IPS-15b (cell line): ENCODE data around the gene B3GAT1.

Experiments
- H3K27me3 ChIP-seq: one replicate; pipeline ENCODE4 v1.6.1; 2013; ENCODE audit warnings: low read length; ENCODE audit not compliant: control insufficient read depth, insufficient read depth
- H3K36me3 ChIP-seq: one replicate; pipeline ENCODE4 v1.6.1; 2013; ENCODE audit warnings: low read length; ENCODE audit not compliant: control insufficient read depth, insufficient read depth
- H3K4me1 ChIP-seq: one replicate; pipeline ENCODE4 v1.6.1; 2013; ENCODE audit warnings: mild to moderate bottlenecking, low read length; ENCODE audit not compliant: control insufficient read depth, insufficient read depth
- H3K4me3 ChIP-seq: one replicate; pipeline ENCODE4 v1.5.1; 2013; ENCODE audit warnings: low read depth, low read length
- H3K9ac ChIP-seq: one replicate; pipeline ENCODE4 v1.6.1; 2013; ENCODE audit warnings: low read depth, mild to moderate bottlenecking, low read length
- H3K9me3 ChIP-seq: one replicate; pipeline ENCODE4 v1.6.1; 2013; ENCODE audit warnings: mild to moderate bottlenecking, low read length; ENCODE audit not compliant: control insufficient read depth, insufficient read depth

Gene B3GAT1

DNA sequence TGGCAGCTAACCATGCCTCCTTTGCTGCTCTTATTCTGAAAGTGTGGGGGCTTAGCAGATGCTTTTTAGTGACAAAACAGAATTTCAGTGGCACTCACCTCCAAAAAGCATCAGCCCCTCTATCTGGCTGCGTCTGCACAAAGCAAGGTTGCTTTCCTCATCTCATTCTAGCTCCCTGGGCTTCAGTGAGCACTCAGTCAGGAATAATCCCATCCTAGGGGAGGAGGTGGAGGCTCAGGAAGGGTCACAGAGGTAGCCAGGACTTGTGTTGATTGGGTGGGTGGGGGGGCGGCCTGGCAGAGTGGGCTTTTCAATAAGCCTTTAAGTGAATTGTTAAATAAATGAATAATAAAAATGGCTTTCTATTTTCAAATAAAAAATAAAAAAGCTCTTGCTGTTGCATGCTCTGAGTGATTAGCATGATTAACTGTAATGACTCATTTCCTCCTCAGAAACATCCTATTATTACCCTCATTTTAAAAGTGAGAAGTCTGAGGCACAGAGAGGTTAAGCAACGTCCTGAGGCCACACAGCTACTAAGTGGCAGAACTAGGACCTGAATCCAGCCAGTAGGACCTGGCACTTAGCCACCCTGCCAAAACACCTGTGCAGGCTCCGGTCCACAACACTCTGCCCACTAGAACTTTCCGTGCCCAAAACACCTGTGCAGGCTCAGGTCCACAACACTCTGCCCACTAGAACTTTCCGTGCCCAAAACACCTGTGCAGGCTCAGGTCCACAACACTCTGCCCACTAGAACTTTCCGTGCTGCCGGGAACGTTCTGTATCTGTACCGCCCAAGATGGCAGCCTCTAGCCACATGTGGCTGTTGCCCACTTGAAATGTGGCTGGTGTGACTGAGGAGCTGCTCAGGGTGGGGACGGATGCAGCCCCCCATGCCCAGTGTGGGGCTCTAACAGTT, 5.5 kb downstream of the B3GAT1 start:
- Histone ChIP-seq H3K9me3 (no peaks in the 10 kb centered on the region), H3K4me1 (peaks cover 3% of the 10 kb centered on the region), H3K27me3 (peaks cover 11% of the 10 kb centered on the region), H3K36me3 (no peaks in the 10 kb centered on the region), H3K4me3 (no peak overlapping the region), H3K9ac (no peak overlapping the region)

DNA sequence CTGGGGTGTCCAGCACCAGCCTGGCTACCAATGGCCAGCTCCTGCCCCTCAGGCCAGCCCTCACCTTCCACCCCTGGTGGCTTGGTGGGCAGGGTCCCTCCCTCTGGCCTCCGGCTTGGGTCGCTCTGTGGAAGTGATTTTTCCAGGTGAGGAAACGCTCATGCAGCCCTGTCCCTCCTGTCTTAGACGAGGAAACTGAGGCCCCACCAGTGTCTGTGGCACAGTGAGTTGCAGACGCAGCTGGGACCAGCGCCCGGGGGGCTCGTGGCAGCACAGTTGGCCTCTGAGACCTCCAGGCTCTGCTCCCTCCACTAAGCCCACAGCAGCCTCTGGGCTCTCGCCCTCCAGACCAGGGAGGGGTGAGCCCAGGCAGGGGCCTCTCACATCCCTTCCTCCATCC, 6.2 kb downstream of the B3GAT1 start:
- Histone ChIP-seq H3K36me3 (no peaks in the 10 kb centered on the region), H3K4me1 (peaks cover 1% of the 10 kb centered on the region), H3K9me3 (no peaks in the 10 kb centered on the region)

DNA sequence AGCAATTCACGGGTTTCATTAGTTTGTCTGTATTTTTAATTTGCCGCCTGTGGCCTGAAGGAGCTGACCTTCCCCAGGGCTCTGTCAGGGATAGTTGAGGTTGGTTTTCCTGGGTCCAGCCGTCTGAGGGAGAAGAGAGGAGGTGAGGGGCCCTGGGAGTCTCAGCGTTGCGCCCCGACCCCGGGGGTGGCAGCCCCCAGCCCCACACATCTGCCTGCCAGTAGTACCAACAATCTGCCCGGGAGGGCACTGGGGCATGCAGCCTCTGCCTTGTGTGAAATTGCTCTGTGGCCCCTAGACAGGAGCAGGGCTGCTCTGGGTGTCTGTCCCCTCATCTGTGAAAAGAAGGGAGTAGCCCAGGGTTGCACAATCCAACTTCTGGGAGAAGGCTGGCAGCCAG, 6.6 kb downstream of the B3GAT1 start:
- Histone ChIP-seq H3K9ac (no peak overlapping the region), H3K4me3 (no peak overlapping the region), H3K36me3 (no peaks in the 10 kb centered on the region), H3K9me3 (no peaks in the 10 kb centered on the region), H3K4me1 (no peaks in the 10 kb centered on the region), H3K27me3 (peaks cover 4% of the 10 kb centered on the region)

More for the DNA sequence above, 6.2 kb downstream of the B3GAT1 start:
- Histone ChIP-seq H3K4me3 (no peak overlapping the region), H3K27me3 (peaks cover 8% of the 10 kb centered on the region), H3K9ac (no peak overlapping the region)

- Histone ChIP-seq H3K27me3 (no peaks in the 10 kb centered on the region), H3K9me3 (no peaks in the 10 kb centered on the region), H3K4me1 (no peaks in the 10 kb centered on the region), H3K9ac (no peak overlapping the region), H3K36me3 (no peaks in the 10 kb centered on the region), H3K4me3 (no peak overlapping the region)
Observed at GRCh38 chr11:134404575-134405341, 7.3 kb downstream of the B3GAT1 start.

DNA sequence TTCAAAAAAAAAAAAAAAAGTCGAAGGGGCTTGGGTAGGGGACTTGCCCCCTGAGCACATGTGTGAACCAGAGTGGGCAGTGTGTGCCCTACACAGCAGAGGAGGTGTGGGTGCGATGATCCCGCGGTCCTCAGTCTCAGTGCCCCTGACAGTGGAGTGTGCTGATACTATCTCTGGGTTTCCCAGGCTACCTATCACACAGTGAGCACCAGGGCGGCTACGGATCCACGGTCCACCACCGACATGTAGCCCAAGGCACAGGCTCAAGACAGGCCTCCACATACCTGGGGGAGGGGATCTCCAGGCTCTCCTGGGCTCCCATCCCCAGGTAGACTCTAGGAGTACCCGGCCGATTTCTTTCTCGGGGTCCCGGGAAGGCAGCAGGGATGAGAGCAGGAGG, 9.1 kb downstream of the B3GAT1 start:
- no peak overlapping the region for H3K9ac ChIP-seq

DNA sequence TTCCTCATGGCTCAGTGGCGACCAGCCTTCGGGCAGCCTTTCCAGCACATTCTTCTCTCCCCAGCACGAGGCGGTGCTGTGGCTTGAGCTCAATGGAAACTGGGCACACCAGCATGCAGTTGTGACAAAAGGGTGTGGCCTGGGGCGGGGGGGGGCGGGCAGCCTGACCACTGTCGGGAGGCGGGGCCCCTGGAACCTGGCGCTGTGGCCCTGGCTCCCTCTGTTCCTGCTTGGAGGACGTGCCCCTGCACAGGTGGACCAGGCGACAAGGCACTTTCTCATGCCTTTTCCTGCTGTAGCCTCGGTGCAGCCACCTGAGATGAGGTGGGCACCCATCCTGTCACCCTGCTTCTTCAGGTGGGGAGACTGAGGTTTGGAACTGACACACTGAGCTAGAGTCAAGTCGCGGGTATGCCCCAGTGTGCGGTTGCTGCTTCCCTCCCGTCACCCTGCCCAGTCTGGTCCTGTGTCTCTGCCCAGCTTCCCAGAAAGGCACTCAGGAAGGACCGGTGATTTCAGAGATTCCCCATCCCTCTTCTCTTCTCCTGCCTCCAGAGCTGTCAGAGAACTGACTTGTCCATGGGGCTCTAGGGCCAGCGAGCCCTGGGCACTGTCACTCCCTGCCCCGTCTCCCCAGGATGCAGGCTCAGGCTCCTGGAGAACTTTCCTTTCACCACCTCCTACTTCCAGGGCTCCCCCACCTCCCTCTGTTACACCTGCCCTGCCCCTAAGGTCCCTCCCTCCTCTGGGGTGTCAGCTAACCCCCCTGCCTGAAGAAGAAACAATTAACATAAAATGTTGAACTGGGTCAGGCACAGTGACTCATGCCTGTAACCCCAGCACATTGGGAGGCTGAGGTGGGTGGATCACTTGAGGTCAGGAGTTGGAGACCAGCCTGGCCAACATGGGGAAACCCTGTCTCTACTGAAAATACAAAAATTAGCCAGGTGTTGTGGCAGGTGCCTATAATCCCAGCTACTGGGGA, 9.9 kb downstream of the B3GAT1 start:
- Histone ChIP-seq H3K9ac (no peak overlapping the region), H3K36me3 (peaks cover under 1% of the 10 kb centered on the region), H3K27me3 (no peaks in the 10 kb centered on the region), H3K4me1 (no peaks in the 10 kb centered on the region), H3K4me3 (no peak overlapping the region), H3K9me3 (no peaks in the 10 kb centered on the region)

More for the DNA sequence above, 9.1 kb downstream of the B3GAT1 start:
- no peak overlapping the region for H3K4me3 ChIP-seq
- no peaks in the 10 kb centered on the region for H3K4me1 ChIP-seq
- no peaks in the 10 kb centered on the region for H3K9me3 ChIP-seq
- no peaks in the 10 kb centered on the region for H3K27me3 ChIP-seq
- H3K36me3 ChIP-seq = no peaks in the 10 kb centered on the region

DNA sequence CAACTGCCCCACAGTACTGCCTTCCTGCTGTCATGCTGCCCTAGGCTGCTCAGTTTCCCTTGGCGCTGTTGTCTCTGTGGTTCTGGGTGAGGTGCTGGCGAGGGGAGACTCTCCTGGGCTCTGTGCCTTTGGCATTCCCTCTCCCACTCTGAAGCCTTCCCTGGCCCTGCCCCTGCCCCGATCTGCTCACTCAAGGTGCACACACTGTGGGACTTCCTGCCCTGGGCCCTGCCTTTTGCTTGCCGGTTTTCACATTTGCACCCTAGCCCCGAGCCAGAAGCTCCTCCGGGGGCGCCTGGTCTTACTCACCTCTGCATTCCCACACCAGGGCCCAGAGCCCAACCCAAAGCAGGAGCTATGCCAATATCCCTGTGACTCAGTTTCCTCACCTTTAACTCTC, 12.0 kb downstream of the B3GAT1 start:
- no peaks in the 10 kb centered on the region for H3K4me1 ChIP-seq
- H3K9ac ChIP-seq = no peak overlapping the region
- H3K36me3 ChIP-seq = peaks cover 3% of the 10 kb centered on the region
- no peak overlapping the region for H3K4me3 ChIP-seq
- H3K27me3 ChIP-seq = no peaks in the 10 kb centered on the region
- H3K9me3 ChIP-seq = no peaks in the 10 kb centered on the region

- Histone ChIP-seq H3K4me1 (no peaks in the 10 kb centered on the region), H3K9ac (no peak overlapping the region), H3K27me3 (no peaks in the 10 kb centered on the region), H3K9me3 (no peaks in the 10 kb centered on the region), H3K36me3 (peaks cover 3% of the 10 kb centered on the region), H3K4me3 (no peak overlapping the region)
Observed at GRCh38 chr11:134399293-134399654, 12.8 kb downstream of the B3GAT1 start.

- no peak overlapping the region for H3K9ac ChIP-seq
- H3K36me3 ChIP-seq = peaks cover 3% of the 10 kb centered on the region
- H3K4me1 ChIP-seq = no peaks in the 10 kb centered on the region
- H3K9me3 ChIP-seq = no peaks in the 10 kb centered on the region
- no peak overlapping the region for H3K4me3 ChIP-seq
- H3K27me3 ChIP-seq = no peaks in the 10 kb centered on the region
Observed at GRCh38 chr11:134398644-134399292, 13.3 kb downstream of the B3GAT1 start.

GRCh38 chr11:134398079-134398444, 14.0 kb downstream of the B3GAT1 start:
- Histone ChIP-seq H3K36me3 (peaks cover 3% of the 10 kb centered on the region), H3K4me1 (no peaks in the 10 kb centered on the region), H3K27me3 (no peaks in the 10 kb centered on the region), H3K4me3 (no peak overlapping the region), H3K9ac (no peak overlapping the region), H3K9me3 (no peaks in the 10 kb centered on the region)
